Measurements from ENCODE around the gene SYT2. TPM values are rescaled to one million over a fixed set of nuclear protein-coding genes. Genes with fewer than 3 reads are reported as not detected.
"Not testable (repeated sequence)": the region's sequence is repeated elsewhere in the genome, so short reads cannot be mapped to it uniquely, and the experiment has no call there.

SYT2 gene
- total and polyA plus RNA-seq, 9 of the 15 experiments (the other 6 are each of a cell fraction or from before 2014, with no cell fraction given) = not detected

DNA sequence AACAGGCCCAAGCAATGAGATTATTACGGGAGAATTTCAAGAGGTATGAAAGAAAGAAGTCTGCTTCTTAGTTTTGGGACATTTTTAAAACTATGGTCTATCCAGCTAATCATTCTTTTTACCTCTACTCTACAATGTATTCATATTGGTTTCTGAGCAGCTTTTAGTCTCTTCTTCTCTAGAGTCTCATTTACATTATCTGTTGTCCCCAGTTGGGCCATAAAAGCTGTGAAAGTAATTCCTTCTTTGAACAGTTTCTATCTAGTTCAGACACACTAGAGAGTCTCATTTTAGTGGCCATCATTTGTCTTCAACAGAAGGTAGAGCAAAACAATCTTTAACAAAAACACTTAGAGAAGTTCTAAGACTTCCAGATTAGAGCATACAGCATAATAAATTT, 157.2 kb downstream of the SYT2 start (continued):
- TF ChIP-seq, protein P1, sequence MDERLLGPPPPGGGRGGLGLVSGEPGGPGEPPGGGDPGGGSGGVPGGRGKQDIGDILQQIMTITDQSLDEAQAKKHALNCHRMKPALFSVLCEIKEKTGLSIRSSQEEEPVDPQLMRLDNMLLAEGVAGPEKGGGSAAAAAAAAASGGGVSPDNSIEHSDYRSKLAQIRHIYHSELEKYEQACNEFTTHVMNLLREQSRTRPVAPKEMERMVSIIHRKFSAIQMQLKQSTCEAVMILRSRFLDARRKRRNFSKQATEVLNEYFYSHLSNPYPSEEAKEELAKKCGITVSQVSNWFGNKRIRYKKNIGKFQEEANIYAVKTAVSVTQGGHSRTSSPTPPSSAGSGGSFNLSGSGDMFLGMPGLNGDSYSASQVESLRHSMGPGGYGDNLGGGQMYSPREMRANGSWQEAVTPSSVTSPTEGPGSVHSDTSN (CRISPR knock-in tag; IDR thresholded peaks at IDR 0.05; ENCODE audit: low read depth) = not testable (repeated sequence)
- TF ChIP-seq, protein P1 (tag; conservative IDR thresholded peaks at IDR 0.05; ENCODE audit: low read depth) = 0 out of 2 replicates have a peak, but pooled peaks have one; percentile 27
- peak; percentile 50; the same call in 1 of the 2 replicates for TF ChIP-seq STAT5A (IDR thresholded peaks at IDR 0.05; ENCODE audit: borderline replicate concordance, low read length)
- peak; percentile 60 for TF ChIP-seq LEF1 (IDR thresholded peaks at IDR 0.05)
- TF ChIP-seq CBFA2T2 (conservative IDR thresholded peaks at IDR 0.05) = peak; percentile 84
- TF ChIP-seq NR2C2 (CRISPR knock-in tag; IDR thresholded peaks at IDR 0.05); TEAD4 (CRISPR knock-in tag; IDR thresholded peaks at IDR 0.05; ENCODE audit: borderline replicate concordance): not testable (repeated sequence)
- peak; percentile 9; the same call in 1 of the 2 replicates for TF ChIP-seq NR2C2 (tag; IDR thresholded peaks at IDR 0.05)
- peak; percentile 70 for TF ChIP-seq TEAD4 (IDR thresholded peaks at IDR 0.05; ENCODE audit: low read length)

DNA sequence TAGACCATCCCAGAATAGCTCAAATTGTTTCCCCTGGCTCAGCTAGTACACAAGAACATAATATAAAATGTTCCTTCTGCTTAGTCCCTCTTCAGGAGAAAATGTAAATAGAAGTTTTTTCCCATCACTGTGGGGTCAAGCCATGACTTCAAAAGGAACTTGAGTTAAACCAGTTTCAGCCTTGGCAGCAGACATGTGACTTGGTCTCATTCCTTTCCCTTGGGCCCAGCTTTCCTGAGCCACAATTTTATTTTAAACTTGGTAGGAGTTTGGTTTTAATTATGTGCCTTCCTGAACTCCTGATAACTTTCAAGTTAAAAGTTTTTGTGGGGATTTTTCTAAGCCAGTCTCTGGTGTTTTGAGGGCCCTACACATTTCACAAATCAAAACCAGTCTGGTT, 157.6 kb downstream of the SYT2 start:
- ATAC-seq; in situ Hi-C loops (cut with MboI); H2AFZ ChIP-seq (ENCODE audit: low read depth, low read length); H4K20me1 ChIP-seq (replicated peaks; ENCODE audit: control insufficient read depth, insufficient read depth, low read length); H3K4me2 ChIP-seq (ENCODE audit: insufficient read depth, low read length); FAIRE-seq; H3K9me1 ChIP-seq (ENCODE audit: control insufficient read depth, insufficient read depth, low read length); DNase-seq (ENCODE audit: extremely low read depth in 1 of 4, low spot score in 3 of 4); H3K4me3 ChIP-seq; H3K79me2 ChIP-seq (ENCODE audit: control insufficient read depth, insufficient read depth, low read length); H3K9ac ChIP-seq (ENCODE audit: insufficient read depth in 1 of 2, low read depth in 2 of 2, low read length in 2 of 2); H3K27me3 ChIP-seq (ENCODE audit: control insufficient read depth in 2 of 2, insufficient read depth in 2 of 2, low read length in 2 of 2); BruUV-seq (replicated peaks); CTCF ChIA-PET (ENCODE audit: low intra/inter-chr PET ratio); H3K9me3 ChIP-seq (replicated peaks; ENCODE audit: control insufficient read depth, insufficient read depth, low read depth, low read length); H3K36me3 ChIP-seq (ENCODE audit: control insufficient read depth, insufficient read depth, low read length): not testable (repeated sequence)
- Histone ChIP-seq H3K27ac (ENCODE audit: extremely low read depth, low read depth, low read length) (peak overlapping the region; percentile 76; the same call in 2 of the 3 replicates), H3K4me1 (replicated peaks in 1 of 2; ENCODE audit: control insufficient read depth in 2 of 2, insufficient read depth in 2 of 2, low read length in 2 of 2) (peaks cover 11 to 36% of the 10 kb centered on the region in 2 experiments)
- intact Hi-C loops (cut with micrococcal nuclease) = loop anchor here (2.0 kb wide), 1 partner anchor 20 kb away; no protein-coding TSS in a partner anchor
- POLR2A ChIA-PET = interaction anchor here (0.8 kb wide), 1 partner anchor 9 kb away, joined by 3 read pairs; no protein-coding TSS in a partner anchor
- 0 out of 2 replicates have a peak, but pooled peaks have one; percentile 18 for TF ChIP-seq GTF2E2 (tag; IDR thresholded peaks at IDR 0.05)
